RWPE2 (cell line): Measurements from ENCODE around the gene GRM3.

ENCODE experiments used
- ATAC-seq: fragments of 200-7000 bp; cut with Tn5 transposase; 3 replicates; pipeline ENCODE4 v1.9.1; 2021; ENCODE audit warnings: low read depth
- DNase-seq: peaks from one replicate; pipeline ENCODE4 v3.0.0-alpha.2; 2020; ENCODE audit warnings: low spot score
- H3K27ac ChIP-seq: fragments of 450-650 bp; 2 replicates; pipeline ENCODE4 v1.5.1; 2017; ENCODE audit warnings: mild to moderate bottlenecking; ENCODE audit not compliant: poor library complexity, severe bottlenecking
- H3K27me3 ChIP-seq: fragments of 250-450 bp; sonication (Bioruptor Pico); 2 replicates; pipeline ENCODE4 v1.5.1; 2021; ENCODE audit warnings: mild to moderate bottlenecking, moderate library complexity; ENCODE audit not compliant: insufficient read depth, poor library complexity, severe bottlenecking
- H3K36me3 ChIP-seq: fragments of 250-450 bp; sonication (Bioruptor Pico); 2 replicates; pipeline ENCODE4 v1.5.1; 2020; ENCODE audit warnings: low read depth, mild to moderate bottlenecking, moderate library complexity
- H3K4me1 ChIP-seq: fragments of 250-450 bp; sonication (Bioruptor Pico); 2 replicates; pipeline ENCODE4 v1.5.1; 2021; ENCODE audit warnings: mild to moderate bottlenecking, moderate library complexity; ENCODE audit not compliant: insufficient read depth, poor library complexity, severe bottlenecking
- H3K4me3 ChIP-seq: fragments of 250-450 bp; sonication (Bioruptor Pico); 2 replicates; pipeline ENCODE4 v1.5.1; 2021; ENCODE audit warnings: mild to moderate bottlenecking, moderate library complexity; ENCODE audit not compliant: severe bottlenecking
- H3K9me3 ChIP-seq: fragments of 250-450 bp; sonication (Bioruptor Pico); 2 replicates; pipeline ENCODE4 v1.5.1; 2021; ENCODE audit warnings: mild to moderate bottlenecking, moderate library complexity; ENCODE audit not compliant: severe bottlenecking
- TF ChIP-seq, protein P1 (sequence below): fragments of 450-650 bp; IDR thresholded peaks from one replicate; pipeline ENCODE4 v1.5.1; 2017; ENCODE audit warnings: mild to moderate bottlenecking, moderate library complexity; ENCODE audit not compliant: poor library complexity, severe bottlenecking

Gene GRM3

DNA sequence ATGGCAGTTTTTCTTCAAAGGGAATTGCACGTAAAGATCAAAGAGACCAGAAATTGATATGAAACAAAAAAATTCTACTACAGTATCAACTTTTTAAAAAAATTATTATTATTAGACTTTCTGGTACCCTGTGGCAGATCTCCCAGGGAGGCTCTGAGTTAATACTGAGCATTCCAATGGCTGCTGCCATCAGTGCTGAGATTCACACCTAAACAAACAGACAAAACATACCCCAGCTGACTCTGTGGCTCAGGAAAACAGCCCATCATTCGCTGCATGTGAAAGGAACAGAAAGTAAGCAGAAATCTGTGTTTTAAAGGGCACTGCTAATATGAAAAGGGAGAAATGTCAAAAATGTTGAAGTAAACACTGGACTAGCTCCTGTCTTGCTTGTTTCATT is 118.4 kb downstream of the GRM3 start:
- Histone ChIP-seq H3K27ac (no peak overlapping the region), H3K9me3 (no peaks in the 10 kb centered on the region), H3K4me3 (no peak overlapping the region), H3K36me3 (no peaks in the 10 kb centered on the region), H3K27me3 (peaks cover 6% of the 10 kb centered on the region), H3K4me1 (no peaks in the 10 kb centered on the region)
- TF ChIP-seq, protein P1, sequence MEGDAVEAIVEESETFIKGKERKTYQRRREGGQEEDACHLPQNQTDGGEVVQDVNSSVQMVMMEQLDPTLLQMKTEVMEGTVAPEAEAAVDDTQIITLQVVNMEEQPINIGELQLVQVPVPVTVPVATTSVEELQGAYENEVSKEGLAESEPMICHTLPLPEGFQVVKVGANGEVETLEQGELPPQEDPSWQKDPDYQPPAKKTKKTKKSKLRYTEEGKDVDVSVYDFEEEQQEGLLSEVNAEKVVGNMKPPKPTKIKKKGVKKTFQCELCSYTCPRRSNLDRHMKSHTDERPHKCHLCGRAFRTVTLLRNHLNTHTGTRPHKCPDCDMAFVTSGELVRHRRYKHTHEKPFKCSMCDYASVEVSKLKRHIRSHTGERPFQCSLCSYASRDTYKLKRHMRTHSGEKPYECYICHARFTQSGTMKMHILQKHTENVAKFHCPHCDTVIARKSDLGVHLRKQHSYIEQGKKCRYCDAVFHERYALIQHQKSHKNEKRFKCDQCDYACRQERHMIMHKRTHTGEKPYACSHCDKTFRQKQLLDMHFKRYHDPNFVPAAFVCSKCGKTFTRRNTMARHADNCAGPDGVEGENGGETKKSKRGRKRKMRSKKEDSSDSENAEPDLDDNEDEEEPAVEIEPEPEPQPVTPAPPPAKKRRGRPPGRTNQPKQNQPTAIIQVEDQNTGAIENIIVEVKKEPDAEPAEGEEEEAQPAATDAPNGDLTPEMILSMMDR = no peak
- ATAC-seq (no peak), DNase-seq (no peak)

DNA sequence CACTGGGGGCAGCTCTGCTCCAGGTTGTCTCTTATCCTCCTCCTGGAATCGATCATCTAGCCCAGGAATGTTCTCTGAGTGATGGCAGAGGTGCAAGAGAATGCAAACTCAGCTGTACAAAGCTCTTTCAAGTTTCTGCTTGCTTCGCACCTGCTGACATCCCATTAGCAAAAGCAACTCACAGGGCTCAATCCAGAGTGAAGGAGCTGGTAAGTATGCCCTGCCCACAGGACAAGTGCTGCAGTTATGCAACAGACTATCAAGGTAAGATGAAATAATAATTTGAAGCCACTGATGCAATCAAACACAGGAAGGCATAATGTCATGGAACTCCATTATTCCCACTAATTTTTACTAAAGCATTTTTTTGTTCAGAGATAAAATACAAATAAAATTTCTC is 122.2 kb downstream of the GRM3 start:
- no peaks in the 10 kb centered on the region for H3K9me3 ChIP-seq
- no peak overlapping the region for H3K4me3 ChIP-seq
- TF ChIP-seq, protein P1 = no peak
- ATAC-seq = no peak
- no peak overlapping the region for H3K27ac ChIP-seq
- DNase-seq = no peak
- H3K4me1 ChIP-seq = no peaks in the 10 kb centered on the region
- H3K27me3 ChIP-seq = no peaks in the 10 kb centered on the region
- H3K36me3 ChIP-seq = no peaks in the 10 kb centered on the region

DNA sequence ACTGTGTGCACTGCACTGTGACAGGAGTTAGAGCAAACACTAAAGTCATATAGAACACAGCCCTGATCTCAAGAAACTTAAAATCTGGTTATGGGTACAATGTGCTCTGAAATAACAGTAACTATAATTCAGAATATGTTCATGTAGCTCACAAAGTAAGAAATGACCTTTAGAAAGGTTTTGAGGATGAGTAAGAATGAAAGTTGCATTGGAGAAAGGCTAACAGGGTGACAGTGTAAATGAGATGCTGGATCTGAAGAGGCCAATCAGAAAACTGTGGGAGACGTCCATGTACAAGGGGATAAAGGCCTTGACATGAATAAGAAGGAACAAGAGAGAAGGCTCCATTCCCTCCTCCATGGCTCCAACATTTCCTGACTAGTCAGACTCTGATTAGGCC is 124.7 kb downstream of the GRM3 start:
- Histone ChIP-seq H3K27ac (no peak overlapping the region), H3K9me3 (no peaks in the 10 kb centered on the region), H3K4me3 (no peak overlapping the region), H3K4me1 (no peaks in the 10 kb centered on the region), H3K27me3 (no peaks in the 10 kb centered on the region), H3K36me3 (no peaks in the 10 kb centered on the region)
- TF ChIP-seq, protein P1 = no peak
- DNase-seq (no peak), ATAC-seq (no peak)

DNA sequence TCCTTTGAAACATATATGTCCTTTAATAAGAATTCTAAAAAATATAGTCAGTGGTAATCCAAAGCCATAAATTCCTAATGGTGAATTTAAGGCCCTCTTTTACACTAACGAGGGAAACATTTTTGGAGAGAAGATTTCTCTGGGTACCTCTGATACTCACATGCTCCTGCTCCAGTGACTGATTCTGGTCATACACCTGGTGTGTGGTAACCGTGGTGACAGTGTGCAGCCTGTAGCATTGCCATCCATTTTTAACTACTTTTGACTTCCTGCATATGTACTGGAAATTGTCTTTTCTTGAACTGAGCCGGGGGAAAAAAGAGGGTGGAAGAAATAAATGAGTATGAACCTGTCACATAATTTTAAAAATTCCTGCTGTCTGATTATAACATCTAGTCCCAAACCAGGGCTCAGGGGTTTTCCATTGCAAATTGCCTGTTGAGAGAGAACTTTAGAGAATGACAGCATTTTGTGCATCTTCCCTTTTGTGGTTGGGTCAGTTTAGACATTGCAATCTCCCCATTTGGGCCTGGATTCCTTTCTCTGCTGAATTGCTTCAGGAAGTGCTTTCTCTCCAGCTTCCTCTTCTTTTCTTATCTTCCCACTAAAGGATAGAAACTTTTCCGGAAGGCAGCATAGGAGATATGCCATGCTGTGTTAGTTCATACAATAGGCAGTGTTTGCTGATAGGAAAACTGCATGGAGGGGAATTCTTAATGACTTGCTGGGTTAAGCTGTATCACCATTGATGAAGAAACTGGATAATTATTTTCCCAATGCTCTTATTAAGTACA is 125.5 kb downstream of the GRM3 start:
- Histone ChIP-seq H3K4me1 (no peaks in the 10 kb centered on the region), H3K27ac (no peak overlapping the region), H3K9me3 (no peaks in the 10 kb centered on the region), H3K4me3 (no peak overlapping the region), H3K36me3 (no peaks in the 10 kb centered on the region), H3K27me3 (no peaks in the 10 kb centered on the region)
- ATAC-seq = no peak
- TF ChIP-seq, protein P1 = no peak
- DNase-seq = no peak

DNA sequence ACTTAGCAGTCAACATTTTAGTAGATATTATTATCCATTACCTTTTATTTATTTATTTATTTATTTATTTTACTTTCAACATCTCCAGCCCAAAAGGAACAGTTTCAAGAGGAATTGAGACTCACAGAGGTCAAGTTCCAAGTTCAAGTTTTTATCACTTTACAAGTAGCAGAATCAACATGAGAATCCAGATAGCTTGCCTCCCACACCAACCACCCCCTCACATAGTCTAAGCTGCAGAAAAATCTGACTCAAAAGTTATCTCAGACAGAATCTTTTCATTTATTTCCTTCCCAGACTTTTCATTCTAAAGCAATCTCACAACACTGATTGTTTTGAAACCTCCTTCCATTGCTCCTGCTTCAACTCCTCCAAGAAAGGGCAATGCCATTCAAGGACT is 129.6 kb downstream of the GRM3 start:
- H3K27me3 ChIP-seq = no peaks in the 10 kb centered on the region
- TF ChIP-seq, protein P1 = no peak
- no peak for ATAC-seq
- DNase-seq = no peak
- H3K9me3 ChIP-seq = no peaks in the 10 kb centered on the region
- H3K36me3 ChIP-seq = no peaks in the 10 kb centered on the region
- H3K27ac ChIP-seq = no peak overlapping the region
- no peak overlapping the region for H3K4me3 ChIP-seq
- H3K4me1 ChIP-seq = no peaks in the 10 kb centered on the region
